HG03439 (cell line): ENCODE data around the gene MAGI1.
"Not testable (repeated sequence)": the region's sequence is repeated elsewhere in the genome, so short reads cannot be mapped to it uniquely, and the experiment has no call there.

Experiments used
- ATAC-seq: cut with Tn5 transposase; IDR thresholded peaks from one replicate; pipeline ENCODE4 v1.9.1; 2021; ENCODE audit warnings: mild to moderate bottlenecking, moderate library complexity; ENCODE audit not compliant: unreplicated experiment

The MAGI1 gene

GRCh38 chr3:65886391-65886790 is 152.3 kb downstream of the MAGI1 start:
- no peak for ATAC-seq

GRCh38 chr3:65884071-65884470 is 154.6 kb downstream of the MAGI1 start:
- ATAC-seq: no peak

GRCh38 chr3:65883613-65884012 is 155.1 kb downstream of the MAGI1 start:
- no peak for ATAC-seq

GRCh38 chr3:65880350-65880749 is 158.4 kb downstream of the MAGI1 start:
- no peak for ATAC-seq

GRCh38 chr3:65879372-65879771 is 159.3 kb downstream of the MAGI1 start:
- no peak for ATAC-seq

- no peak for ATAC-seq
Observed at GRCh38 chr3:65878831-65879230, 159.9 kb downstream of the MAGI1 start.

GRCh38 chr3:65877160-65877559 is 161.6 kb downstream of the MAGI1 start:
- ATAC-seq: no peak

- ATAC-seq: no peak
Observed at GRCh38 chr3:65876028-65876420, 162.7 kb downstream of the MAGI1 start.

GRCh38 chr3:65875393-65876027 is 163.2 kb downstream of the MAGI1 start:
- ATAC-seq: no peak

GRCh38 chr3:65873869-65874268 is 164.8 kb downstream of the MAGI1 start:
- ATAC-seq: no peak

- no peak for ATAC-seq
Observed at GRCh38 chr3:65873028-65873427, 165.7 kb downstream of the MAGI1 start.

GRCh38 chr3:65871305-65872141 is 167.2 kb downstream of the MAGI1 start:
- ATAC-seq: no peak

GRCh38 chr3:65869798-65870197 is 168.9 kb downstream of the MAGI1 start:
- ATAC-seq: no peak

- no peak for ATAC-seq
Observed at GRCh38 chr3:65867463-65868210, 171.1 kb downstream of the MAGI1 start.

- no peak for ATAC-seq
Observed at GRCh38 chr3:65864357-65864904, 174.3 kb downstream of the MAGI1 start.

GRCh38 chr3:65861718-65862117 is 177.0 kb downstream of the MAGI1 start:
- no peak for ATAC-seq

- not testable (repeated sequence) for ATAC-seq
Observed at GRCh38 chr3:65859612-65860011, 179.1 kb downstream of the MAGI1 start.

GRCh38 chr3:65858749-65859148 is 180.0 kb downstream of the MAGI1 start:
- no peak for ATAC-seq

GRCh38 chr3:65857327-65857726 is 181.4 kb downstream of the MAGI1 start:
- no peak for ATAC-seq

- no peak for ATAC-seq
Observed at GRCh38 chr3:65856907-65857306, 181.8 kb downstream of the MAGI1 start.

- no peak for ATAC-seq
Observed at GRCh38 chr3:65855370-65856100, 183.2 kb downstream of the MAGI1 start.
